GM10248 (cell line): ENCODE results near the gene MS4A6E.

Experiments
- CTCF ChIA-PET: fragments of 300-600 bp; sonication (Branson Sonifier 250); formaldehyde crosslinking; extraction: SDS; loops from one replicate; lab custom pipeline; 2021; ENCODE audit warnings: antibody characterized with exemption; lab: Yijun Ruan, JAX
- POLR2A ChIA-PET: fragments of 350-650 bp; sonication (Branson Sonifier 250); formaldehyde crosslinking; extraction: SDS; loops from one replicate; lab custom pipeline; 2020; ENCODE audit warnings: antibody characterized with exemption; lab: Yijun Ruan, JAX
- DNase-seq: peaks from one replicate; pipeline ENCODE4 v3.0.0; 2012; ENCODE audit errors: extremely low spot score
- TF ChIP-seq, protein P1 (sequence below): IDR thresholded peaks from 2 replicates; pipeline ENCODE4 v1.5.1; 2012; ENCODE audit warnings: mild to moderate bottlenecking, low read depth; ENCODE audit errors: extremely low read depth, missing control alignments, control extremely low read depth

The MS4A6E gene

DNA sequence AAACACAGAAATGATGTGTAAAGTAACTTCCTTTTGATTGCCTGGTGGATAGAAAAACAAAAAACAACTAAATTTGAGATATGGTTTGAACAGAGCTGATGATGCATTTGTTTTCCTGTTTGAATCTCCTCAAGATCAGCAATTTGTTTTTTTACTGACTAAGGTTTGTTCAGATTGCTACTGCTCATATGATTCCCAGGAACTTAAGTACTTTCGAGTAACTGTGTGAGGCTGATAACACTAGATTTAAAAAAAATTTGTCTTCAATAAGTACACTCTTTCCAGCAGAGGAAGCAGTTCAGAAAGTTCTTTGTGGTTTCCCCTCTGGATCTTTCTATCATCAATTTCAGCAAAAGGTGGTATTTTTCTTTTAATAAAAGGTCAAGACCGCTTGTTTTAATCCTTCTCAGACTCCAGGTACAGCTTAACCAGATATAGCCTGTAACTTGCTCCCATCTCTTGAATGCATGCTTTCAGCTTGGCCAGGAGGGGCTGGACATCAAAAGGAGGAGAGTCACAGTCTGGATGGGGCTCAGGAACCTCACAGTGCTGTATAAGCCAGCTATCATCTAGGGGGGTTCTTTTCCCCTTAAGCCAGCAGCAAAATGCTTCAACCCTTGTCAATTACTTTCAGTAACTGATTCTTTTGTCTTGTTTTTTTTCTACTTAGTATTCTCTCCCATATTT is 12.3 kb upstream of the MS4A6E start:
- CTCF ChIA-PET = interaction anchor here (1.2 to 1.6 kb wide), 4 partner anchors 11 to 112 kb away, joined by 3 to 4 read pairs (median 4); no protein-coding TSS in a partner anchor
- DNase-seq = no peak
- POLR2A ChIA-PET = no interaction called here
- TF ChIP-seq, protein P1, sequence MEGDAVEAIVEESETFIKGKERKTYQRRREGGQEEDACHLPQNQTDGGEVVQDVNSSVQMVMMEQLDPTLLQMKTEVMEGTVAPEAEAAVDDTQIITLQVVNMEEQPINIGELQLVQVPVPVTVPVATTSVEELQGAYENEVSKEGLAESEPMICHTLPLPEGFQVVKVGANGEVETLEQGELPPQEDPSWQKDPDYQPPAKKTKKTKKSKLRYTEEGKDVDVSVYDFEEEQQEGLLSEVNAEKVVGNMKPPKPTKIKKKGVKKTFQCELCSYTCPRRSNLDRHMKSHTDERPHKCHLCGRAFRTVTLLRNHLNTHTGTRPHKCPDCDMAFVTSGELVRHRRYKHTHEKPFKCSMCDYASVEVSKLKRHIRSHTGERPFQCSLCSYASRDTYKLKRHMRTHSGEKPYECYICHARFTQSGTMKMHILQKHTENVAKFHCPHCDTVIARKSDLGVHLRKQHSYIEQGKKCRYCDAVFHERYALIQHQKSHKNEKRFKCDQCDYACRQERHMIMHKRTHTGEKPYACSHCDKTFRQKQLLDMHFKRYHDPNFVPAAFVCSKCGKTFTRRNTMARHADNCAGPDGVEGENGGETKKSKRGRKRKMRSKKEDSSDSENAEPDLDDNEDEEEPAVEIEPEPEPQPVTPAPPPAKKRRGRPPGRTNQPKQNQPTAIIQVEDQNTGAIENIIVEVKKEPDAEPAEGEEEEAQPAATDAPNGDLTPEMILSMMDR = no peak

DNA sequence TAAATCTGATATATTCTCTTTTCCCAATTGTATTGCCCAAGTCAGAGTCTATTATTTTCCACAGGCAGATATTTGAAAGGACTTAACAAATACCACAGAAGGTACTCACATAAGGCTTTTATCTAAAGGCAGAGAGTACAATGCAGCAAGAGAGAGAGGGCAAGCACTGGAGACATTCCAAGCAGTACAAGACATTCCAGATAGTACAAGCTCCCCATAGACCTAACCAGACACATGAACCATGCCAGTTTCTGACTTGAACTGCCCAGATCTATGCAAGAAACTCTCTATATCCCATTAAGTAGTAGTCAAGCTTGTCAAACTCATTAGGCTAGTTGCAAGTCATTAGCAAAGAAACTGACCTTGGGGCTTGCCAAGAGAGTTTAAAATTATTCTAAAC is 11.2 kb upstream of the MS4A6E start:
- DNase-seq = no peak
- CTCF ChIA-PET = interaction anchor here (0.9 to 2.5 kb wide), 5 partner anchors 8 to 51 kb away, joined by 4 to 15 read pairs (median 9); no protein-coding TSS in a partner anchor
- TF ChIP-seq, protein P1 = no peak
- POLR2A ChIA-PET = no interaction called here

DNA sequence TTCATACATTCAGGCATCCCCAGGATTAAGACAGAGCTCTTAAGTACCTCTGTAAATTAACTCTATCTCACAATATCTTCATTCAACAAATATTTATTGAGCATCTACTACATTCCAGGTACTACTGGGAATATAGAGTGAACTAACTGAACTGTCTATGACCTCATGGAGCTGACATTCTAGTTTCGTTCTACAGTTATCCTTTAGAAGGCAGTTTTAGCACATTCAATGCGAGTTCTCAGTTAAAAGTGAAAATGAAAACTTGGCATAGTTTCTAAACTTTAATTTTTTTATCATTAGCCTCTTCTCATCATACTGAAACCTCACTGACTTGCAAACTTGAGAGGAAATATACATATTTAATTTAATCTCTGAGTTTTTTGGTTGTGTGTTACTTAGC is 10.7 kb upstream of the MS4A6E start:
- ChIA-PET POLR2A (no interaction called here), CTCF (interaction anchor here (0.9 to 2.5 kb wide), 5 partner anchors 9 to 51 kb away, joined by 4 to 15 read pairs (median 9); no protein-coding TSS in a partner anchor)
- DNase-seq = no peak
- TF ChIP-seq, protein P1 = no peak

DNA sequence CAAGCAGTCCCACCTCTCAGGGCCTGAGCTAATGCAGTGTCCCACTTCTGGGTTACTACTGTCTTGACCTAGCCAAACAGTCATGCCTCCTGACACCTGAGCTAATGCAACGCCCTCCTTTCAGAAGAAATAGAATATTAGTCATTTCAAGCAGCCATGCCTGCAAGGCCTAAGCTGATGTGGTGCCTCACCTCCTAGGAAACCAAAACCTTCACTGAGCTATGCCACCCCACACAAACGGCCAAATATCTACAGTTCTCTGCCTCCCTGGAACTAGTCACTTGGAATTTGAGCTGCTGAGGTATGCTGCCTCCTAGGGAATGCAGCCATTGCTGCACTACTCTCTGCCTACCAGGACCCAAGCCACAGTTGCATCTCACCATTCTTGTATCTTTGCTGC is 8.3 kb upstream of the MS4A6E start:
- no peak for DNase-seq
- ChIA-PET CTCF (interaction anchor here (0.9 to 6.0 kb wide), 7 partner anchors 11 to 50 kb away, joined by 3 to 45 read pairs (median 3); no protein-coding TSS in a partner anchor), POLR2A (no interaction called here)
- TF ChIP-seq, protein P1 = no peak

DNA sequence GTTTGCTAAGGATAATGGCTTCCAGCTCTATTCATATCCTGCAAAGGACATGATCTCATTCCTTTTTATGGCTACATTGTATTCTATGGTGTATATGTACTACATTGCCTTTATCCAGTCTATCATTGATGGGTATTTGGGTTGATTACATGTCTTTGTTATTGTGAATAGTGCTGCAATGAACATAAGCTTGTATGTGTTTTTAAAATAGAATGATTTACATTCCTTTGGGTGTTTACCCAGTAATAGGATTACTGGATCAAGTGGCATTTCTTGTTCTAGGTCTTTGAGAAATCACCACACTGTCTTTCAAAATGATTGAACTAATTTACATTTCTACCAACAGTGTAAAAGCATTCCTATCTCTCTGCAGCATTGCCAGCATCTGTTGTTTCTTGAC is 6.0 kb upstream of the MS4A6E start:
- POLR2A ChIA-PET = no interaction called here
- TF ChIP-seq, protein P1 = no peak
- DNase-seq = no peak
- CTCF ChIA-PET = interaction anchor here (1.1 to 6.0 kb wide), 3 partner anchors 11 to 42 kb away, joined by 3 to 45 read pairs (median 5); no protein-coding TSS in a partner anchor

DNA sequence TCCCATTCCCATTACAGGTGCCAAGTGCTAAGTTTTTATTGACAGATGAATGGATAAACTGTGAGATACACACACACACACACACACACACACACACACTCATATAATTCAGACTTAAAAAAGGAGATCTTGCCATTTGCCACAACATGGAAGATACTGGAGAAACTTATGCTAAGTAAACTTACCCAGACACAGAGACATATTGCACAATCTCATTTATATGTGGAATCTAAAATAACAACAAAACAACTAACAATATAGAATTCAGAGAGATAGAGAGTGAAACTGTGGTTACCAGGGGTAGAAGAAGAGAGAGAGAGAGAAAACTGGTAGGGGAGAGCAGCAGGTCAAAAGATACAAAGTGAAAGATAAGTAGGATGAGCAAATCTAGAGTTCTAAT is 1.4 kb downstream of the MS4A6E start:
- CTCF ChIA-PET = no interaction called here

More for the DNA sequence above, 1.4 kb downstream of the MS4A6E start:
- TF ChIP-seq, protein P1 = no peak
- POLR2A ChIA-PET = no interaction called here
- no peak for DNase-seq
